ENCODE results near the gene BBS9.

DNA sequence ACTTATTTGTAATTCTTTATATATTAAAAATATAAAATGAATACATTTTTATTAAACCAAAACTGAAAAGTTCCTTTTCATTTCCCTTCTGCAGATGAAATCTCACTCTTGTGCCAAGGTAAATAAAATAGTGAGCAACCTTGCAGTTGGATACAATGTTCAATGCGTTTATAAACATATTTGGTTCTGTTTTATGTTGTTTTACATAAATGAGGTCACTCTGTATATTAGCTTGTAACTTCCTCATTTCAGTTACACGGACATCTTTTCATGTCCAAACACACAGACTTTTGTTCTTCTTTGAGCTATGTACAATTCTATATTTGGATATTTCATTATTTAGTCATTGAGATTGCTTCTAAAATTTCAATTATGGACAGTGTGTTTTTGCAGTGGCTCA, 107.7 kb downstream of the BBS9 start:
- TF ChIP-seq POLR2A (IDR thresholded peaks at IDR 0.05) (no peak), CTCF (IDR thresholded peaks at IDR 0.05) (no peak)
